Tibial nerve (tissue), 3 donors: ENCODE results near the gene ARHGAP6.

Experiments
- POLR2A ChIP-seq, 2 donors: fragments of 450-650 bp; IDR thresholded peaks; one replicate each; pipeline ENCODE4 v1.6.1; 2017; ENCODE audit warnings: antibody characterized with exemption in 2 of 2, mild to moderate bottlenecking in 2 of 2, moderate library complexity in 2 of 2
- TF ChIP-seq, protein P1 (sequence below), 5 experiments: fragments of 200-600 bp in 3 of 5; fragments of 450-650 bp in 2 of 5; sonication (generic) in 3 of 5; IDR thresholded peaks; one replicate each; pipeline ENCODE4 v1.5.1; 2016 to 2019; ENCODE audit warnings: antibody characterized with exemption in 5 of 5, mild to moderate bottlenecking in 3 of 5, moderate library complexity in 2 of 5

DNA sequence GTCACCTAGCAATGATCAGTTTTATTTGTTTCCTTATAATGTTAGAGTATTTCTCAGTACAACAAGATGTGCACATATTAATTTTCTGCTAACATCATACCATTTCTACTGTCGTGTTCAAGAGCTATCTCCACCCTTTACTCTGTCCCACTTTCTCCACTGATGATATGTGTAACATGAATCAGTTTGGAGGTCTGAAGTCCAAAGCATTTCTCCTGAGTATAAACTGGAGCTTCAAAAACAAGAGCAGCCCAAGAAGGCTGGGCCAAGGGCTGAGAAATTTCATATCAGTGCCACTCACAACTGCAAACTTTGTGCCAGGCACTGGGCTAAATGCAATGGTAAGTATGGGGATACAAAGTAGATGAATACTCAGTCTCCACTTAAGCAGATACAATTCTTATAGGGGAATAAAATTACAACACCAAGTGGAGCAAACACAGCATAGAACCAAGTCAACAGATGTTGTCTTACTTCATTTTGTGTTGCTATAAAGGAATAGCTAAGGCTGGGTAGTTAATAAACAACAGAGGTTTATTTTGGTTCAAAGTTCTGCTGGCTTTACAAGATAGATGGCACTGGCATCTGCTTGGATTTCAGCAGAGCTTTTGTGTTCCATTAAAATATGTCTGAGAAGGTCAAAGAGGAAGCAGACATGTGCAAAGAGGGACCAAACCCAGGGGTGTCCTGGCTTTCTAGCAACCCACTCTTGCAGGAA, 328.3 kb downstream of the ARHGAP6 start:
- no peak for TF ChIP-seq POLR2A (IDR thresholded peaks at IDR 0.05)
- TF ChIP-seq, protein P1, sequence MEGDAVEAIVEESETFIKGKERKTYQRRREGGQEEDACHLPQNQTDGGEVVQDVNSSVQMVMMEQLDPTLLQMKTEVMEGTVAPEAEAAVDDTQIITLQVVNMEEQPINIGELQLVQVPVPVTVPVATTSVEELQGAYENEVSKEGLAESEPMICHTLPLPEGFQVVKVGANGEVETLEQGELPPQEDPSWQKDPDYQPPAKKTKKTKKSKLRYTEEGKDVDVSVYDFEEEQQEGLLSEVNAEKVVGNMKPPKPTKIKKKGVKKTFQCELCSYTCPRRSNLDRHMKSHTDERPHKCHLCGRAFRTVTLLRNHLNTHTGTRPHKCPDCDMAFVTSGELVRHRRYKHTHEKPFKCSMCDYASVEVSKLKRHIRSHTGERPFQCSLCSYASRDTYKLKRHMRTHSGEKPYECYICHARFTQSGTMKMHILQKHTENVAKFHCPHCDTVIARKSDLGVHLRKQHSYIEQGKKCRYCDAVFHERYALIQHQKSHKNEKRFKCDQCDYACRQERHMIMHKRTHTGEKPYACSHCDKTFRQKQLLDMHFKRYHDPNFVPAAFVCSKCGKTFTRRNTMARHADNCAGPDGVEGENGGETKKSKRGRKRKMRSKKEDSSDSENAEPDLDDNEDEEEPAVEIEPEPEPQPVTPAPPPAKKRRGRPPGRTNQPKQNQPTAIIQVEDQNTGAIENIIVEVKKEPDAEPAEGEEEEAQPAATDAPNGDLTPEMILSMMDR (IDR thresholded peaks at IDR 0.05), result no peak
